Thymus (tissue), 11 donors: ENCODE data around the gene MYL7. TPM values are rescaled to one million over a fixed set of nuclear protein-coding genes. Genes with fewer than 3 reads are reported as not detected.

ENCODE experiments used
- DNase-seq, 9 donors: peaks; one replicate each; pipeline ENCODE4 v3.0.0-alpha.2; 2013; ENCODE audit warnings: low spot score in 9 of 9, low read depth in 6 of 9, missing footprints in 1 of 9
- H3K27ac ChIP-seq, 2 donors: one replicate each; pipeline ENCODE4 v1.5.1; 2013; ENCODE audit warnings: control low read depth in 1 of 2, low read depth in 1 of 2, low read length in 1 of 2, mild to moderate bottlenecking in 1 of 2, moderate library complexity in 1 of 2
- H3K27me3 ChIP-seq, 2 donors: one replicate each; pipeline ENCODE4 v1.5.1; 2013; ENCODE audit warnings: low read length in 1 of 2; ENCODE audit not compliant: control insufficient read depth in 2 of 2, insufficient read depth in 1 of 2
- H3K36me3 ChIP-seq, 2 donors: one replicate each; pipeline ENCODE4 v1.5.1; 2013; ENCODE audit warnings: low read length in 1 of 2, mild to moderate bottlenecking in 1 of 2, moderate library complexity in 1 of 2; ENCODE audit not compliant: control insufficient read depth in 2 of 2, insufficient read depth in 2 of 2
- H3K4me1 ChIP-seq, 2 donors: one replicate each; pipeline ENCODE4 v1.5.1; 2013; ENCODE audit warnings: low read length in 2 of 2; ENCODE audit not compliant: control insufficient read depth in 2 of 2, insufficient read depth in 2 of 2
- H3K4me3 ChIP-seq, 2 donors: one replicate each; pipeline ENCODE4 v1.5.1; 2013; ENCODE audit warnings: low read length in 2 of 2, control low read depth in 1 of 2, mild to moderate bottlenecking in 1 of 2
- H3K9me3 ChIP-seq, 2 donors: one replicate each; pipeline ENCODE4 v1.5.1; 2013; ENCODE audit warnings: low read length in 1 of 2, mild to moderate bottlenecking in 1 of 2; ENCODE audit not compliant: control insufficient read depth in 2 of 2, insufficient read depth in 1 of 2
- WGBS: extraction: QIAGEN DNeasy Blood & Tissue Kit; methylation state at CpG from one replicate; pipeline ENCODE4 v1.1.7; 2013; 5-methylcytosine and 5-hydroxymethylcytosine counted together
- polyA plus RNA-seq: library from polyadenylated mRNA; stranded (reverse); fragments of 200-250 nt; gene quantifications from one replicate; pipeline ENCODE4 v1.2.3, GENCODE V29; 2013
- total RNA-seq: library from RNA; stranded (reverse); fragments of 120-200 nt; gene quantifications from one replicate; pipeline ENCODE4 v1.2.4, GENCODE V29; 2013
- donor health status: healthy.

MYL7 gene
- total and polyA plus RNA-seq, 2 donors, result 0.57 to 0.73 TPM

DNA sequence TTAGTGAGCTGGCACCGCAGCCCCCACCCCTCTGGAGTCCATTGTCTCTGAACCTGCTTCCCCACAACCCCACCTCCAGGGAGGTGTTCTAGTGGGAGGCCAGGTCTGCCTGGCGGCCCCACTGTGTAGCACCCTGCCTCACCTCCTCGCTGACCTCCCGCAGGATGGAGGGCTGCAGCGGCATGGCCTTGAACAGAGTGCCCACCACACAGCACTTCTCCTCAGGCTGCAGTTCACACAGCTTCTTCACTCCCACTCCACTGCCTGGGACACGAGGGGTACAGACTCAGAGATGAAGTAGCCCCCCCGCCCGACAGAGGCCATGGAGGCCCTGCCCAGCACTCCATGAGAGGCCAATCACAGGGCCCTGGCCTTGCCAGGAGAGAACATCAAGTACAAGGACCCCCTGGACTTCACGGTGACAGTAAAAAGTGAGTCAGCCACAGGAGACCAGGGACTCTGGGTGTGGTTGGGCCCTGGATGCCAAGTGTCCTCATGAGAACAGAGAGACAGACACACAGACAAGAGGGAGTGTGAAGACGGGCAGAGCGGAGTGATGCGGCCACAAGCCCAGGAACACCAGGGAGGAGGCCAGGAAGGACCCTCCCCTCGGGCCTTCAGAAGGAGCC, 23.2 kb downstream of the MYL7 start:
- Histone ChIP-seq H3K4me1 (peaks cover 8 to 17% of the 10 kb centered on the region in 2 donors), H3K4me3 (no peak overlapping the region), H3K27ac (no peak overlapping the region), H3K36me3 (peaks cover 52 to 75% of the 10 kb centered on the region in 2 donors), H3K27me3 (no peaks in the 10 kb centered on the region), H3K9me3 (peaks cover 0 to 3% of the 10 kb centered on the region in 2 donors)
- 97% methylated on average over 13 of the region's 13 CpGs for WGBS
- no peak for DNase-seq

GRCh38 chr7:44116789-44117666, 24.1 kb downstream of the MYL7 start:
- peaks cover 61 to 84% of the 10 kb centered on the region in 2 donors for H3K36me3 ChIP-seq
- DNase-seq, result no peak
- no peaks in the 10 kb centered on the region for H3K27me3 ChIP-seq
- no peak overlapping the region for H3K4me3 ChIP-seq
- 94% methylated on average over 25 of the region's 25 CpGs for WGBS
- H3K27ac ChIP-seq, result no peak overlapping the region
- H3K4me1 ChIP-seq, result peaks cover under 1 to 8% of the 10 kb centered on the region in 2 donors
- peaks cover 0 to 11% of the 10 kb centered on the region in 2 donors for H3K9me3 ChIP-seq

GRCh38 chr7:44116087-44116788, 24.9 kb downstream of the MYL7 start:
- peaks cover 0 to 11% of the 10 kb centered on the region in 2 donors for H3K9me3 ChIP-seq
- no peaks in the 10 kb centered on the region for H3K27me3 ChIP-seq
- peak overlapping the region; percentile 7 to 26 for H3K27ac ChIP-seq
- peaks cover 69 to 85% of the 10 kb centered on the region in 2 donors for H3K36me3 ChIP-seq
- WGBS, result 94% methylated on average over 17 of the region's 17 CpGs
- no peak for DNase-seq
- H3K4me3 ChIP-seq, result no peak overlapping the region
- H3K4me1 ChIP-seq, result peaks cover 0 to 2% of the 10 kb centered on the region in 2 donors

DNA sequence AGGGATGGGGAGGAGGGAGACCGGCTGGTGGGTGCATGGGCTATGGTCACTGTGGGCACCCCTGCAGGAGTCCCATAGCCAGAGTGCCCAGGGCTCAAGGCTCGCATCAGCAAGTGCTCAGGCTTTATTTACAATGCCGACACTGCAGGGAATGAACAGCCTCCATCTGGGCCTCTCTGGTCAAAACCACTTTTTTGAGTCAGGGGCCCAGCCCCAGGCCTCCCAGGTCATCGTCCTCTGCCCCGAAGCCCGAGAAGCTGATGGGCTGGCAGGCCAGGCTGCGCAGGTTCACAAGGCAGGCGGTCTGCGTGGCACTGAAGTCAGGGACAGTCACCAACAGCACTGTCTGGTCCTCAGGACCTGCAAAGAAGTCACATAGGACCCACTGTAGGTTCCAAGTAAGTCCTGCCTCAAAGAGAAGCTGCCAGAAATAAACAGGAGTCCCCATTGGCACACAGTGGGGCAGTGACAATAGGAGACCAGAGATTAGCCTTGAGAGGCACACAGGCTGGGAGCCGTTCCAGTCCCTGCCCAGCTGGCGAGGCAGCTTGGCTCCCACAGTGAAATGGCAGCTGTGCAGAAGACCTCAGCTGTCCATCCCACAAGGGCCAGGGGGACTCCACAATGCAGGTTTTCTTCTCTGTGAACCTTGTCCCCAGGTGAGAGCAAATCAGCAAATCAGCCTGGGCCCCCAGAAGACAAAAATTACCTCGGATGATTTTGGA, 26.4 kb downstream of the MYL7 start:
- Histone ChIP-seq H3K4me3 (no peak overlapping the region), H3K9me3 (peaks cover 0 to 11% of the 10 kb centered on the region in 2 donors), H3K27me3 (no peaks in the 10 kb centered on the region), H3K36me3 (peaks cover 79 to 88% of the 10 kb centered on the region in 2 donors), H3K27ac (peak overlapping the region in 1 of 2 donors; percentile 50), H3K4me1 (peaks cover 4 to 8% of the 10 kb centered on the region in 2 donors)
- WGBS, result 95% methylated on average over 12 of the region's 12 CpGs
- DNase-seq, result no peak

GRCh38 chr7:44113764-44114354, 27.3 kb downstream of the MYL7 start:
- WGBS, result 97% methylated on average over 24 of the region's 24 CpGs
- no peak overlapping the region for H3K4me3 ChIP-seq
- H3K4me1 ChIP-seq, result peaks cover 4 to 15% of the 10 kb centered on the region in 2 donors
- H3K27me3 ChIP-seq, result no peaks in the 10 kb centered on the region
- peak overlapping the region in 1 of 2 donors; percentile 30 for H3K27ac ChIP-seq
- H3K36me3 ChIP-seq, result peaks cover 88% of the 10 kb centered on the region in 2 donors
- DNase-seq, result no peak
- peaks cover 0 to 11% of the 10 kb centered on the region in 2 donors for H3K9me3 ChIP-seq

DNA sequence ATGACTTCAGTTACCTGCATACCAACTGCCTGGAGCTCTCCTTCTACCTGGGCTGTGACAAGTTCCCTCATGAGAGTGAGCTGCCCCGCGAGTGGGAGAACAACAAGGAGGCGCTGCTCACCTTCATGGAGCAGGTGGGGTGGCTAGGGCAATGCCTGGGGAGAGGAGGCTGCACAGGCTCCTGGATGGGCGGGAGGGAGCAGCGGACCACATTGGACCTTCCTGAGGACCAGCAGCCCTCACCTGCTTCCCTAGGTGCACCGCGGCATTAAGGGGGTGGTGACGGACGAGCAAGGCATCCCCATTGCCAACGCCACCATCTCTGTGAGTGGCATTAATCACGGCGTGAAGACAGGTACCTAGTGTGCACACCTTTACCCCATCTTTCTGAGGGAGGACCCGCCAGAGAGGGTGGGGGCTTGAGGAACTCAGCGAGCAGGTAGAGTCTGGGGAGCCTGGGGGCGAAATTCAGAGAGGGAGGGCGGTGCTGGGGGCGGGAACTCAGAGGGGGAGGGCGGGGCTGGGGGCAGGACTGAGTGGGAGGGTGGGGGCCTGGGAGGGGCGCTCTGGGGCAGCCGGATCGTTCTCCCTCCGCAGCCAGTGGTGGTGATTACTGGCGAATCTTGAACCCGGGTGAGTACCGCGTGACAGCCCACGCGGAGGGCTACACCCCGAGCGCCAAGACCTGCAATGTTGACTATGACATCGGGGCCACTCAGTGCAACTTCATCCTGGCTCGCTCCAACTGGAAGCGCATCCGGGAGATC, 28.0 kb downstream of the MYL7 start:
- Histone ChIP-seq H3K27ac (no peak overlapping the region), H3K27me3 (no peaks in the 10 kb centered on the region), H3K4me1 (peaks cover 6 to 22% of the 10 kb centered on the region in 2 donors), H3K9me3 (peaks cover 0 to 11% of the 10 kb centered on the region in 2 donors), H3K36me3 (peaks cover 93 to 95% of the 10 kb centered on the region in 2 donors), H3K4me3 (no peak overlapping the region)
- DNase-seq, result no peak
- WGBS, result 96% methylated on average over 34 of the region's 34 CpGs

DNA sequence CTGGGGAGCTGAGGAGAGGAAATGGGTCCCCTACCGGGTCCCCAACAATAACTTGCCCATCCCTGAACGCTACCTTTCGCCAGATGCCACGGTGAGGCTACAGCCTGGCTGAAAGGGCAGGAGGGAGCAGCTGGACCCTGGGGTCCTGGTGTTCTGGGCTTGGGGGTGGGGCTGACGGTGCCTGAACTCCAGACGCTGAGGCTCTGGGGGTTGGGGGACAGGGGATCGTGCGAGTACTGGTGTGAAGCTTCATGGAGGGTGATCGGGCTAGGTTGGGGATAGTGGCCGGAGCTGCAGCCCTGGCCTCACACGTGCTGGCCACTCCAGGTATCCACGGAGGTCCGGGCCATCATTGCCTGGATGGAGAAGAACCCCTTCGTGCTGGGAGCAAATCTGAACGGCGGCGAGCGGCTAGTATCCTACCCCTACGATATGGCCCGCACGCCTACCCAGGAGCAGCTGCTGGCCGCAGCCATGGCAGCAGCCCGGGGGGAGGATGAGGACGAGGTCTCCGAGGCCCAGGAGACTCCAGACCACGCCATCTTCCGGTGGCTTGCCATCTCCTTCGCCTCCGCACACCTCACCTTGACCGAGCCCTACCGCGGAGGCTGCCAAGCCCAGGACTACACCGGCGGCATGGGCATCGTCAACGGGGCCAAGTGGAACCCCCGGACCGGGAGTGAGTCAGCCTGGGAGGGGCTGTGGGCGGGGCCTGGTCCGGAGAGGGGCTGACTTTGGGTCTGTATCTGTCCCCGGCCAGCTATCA, 28.7 kb downstream of the MYL7 start:
- H3K9me3 ChIP-seq, result peaks cover 0 to 11% of the 10 kb centered on the region in 2 donors
- H3K27me3 ChIP-seq, result no peaks in the 10 kb centered on the region
- H3K27ac ChIP-seq, result no peak overlapping the region
- no peak overlapping the region for H3K4me3 ChIP-seq
- no peak for DNase-seq
- 93% methylated on average over 41 of the region's 41 CpGs for WGBS
- H3K36me3 ChIP-seq, result peaks cover 94 to 95% of the 10 kb centered on the region in 2 donors
- peaks cover 12 to 29% of the 10 kb centered on the region in 2 donors for H3K4me1 ChIP-seq
